ENCODE results near the gene NAA50. TPM values are rescaled to one million over a fixed set of nuclear protein-coding genes. Genes with fewer than 3 reads are reported as not detected.

The NAA50 gene
- total and polyA plus RNA-seq, 2 donors (not counting 3 experiments of a cell fraction or from before 2014, with no cell fraction given): 53.1 to 160 TPM

DNA sequence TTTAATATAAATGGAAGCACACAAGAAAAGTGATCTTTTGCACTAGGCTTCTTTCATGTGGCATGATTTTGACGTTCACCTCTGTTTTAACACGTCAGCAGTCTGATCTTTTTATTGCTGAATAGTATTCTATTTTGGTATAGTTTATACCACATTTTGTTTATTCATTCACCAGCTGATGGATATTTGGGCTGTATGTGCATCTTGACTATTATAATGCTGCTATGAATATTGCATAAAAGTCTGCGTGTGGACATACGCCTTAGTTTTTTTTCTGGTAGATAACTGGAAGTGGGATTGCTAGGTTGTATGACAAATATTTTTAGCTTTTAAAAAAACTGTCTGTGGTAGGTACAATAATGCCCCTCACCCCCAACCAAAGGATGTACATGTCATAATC, 14.4 kb downstream of the NAA50 start:
- Histone ChIP-seq H3K4me3 (replicated peaks in 1 of 3; ENCODE audit: insufficient read depth in 1 of 3, low read depth in 1 of 3, low read length in 3 of 3) (no peak overlapping the region), H3K4me2 (ENCODE audit: insufficient read depth, low read length) (no peak overlapping the region), H3K36me3 (ENCODE audit: control insufficient read depth in 2 of 2, extremely low read depth in 1 of 2, insufficient read depth in 2 of 2, low read length in 2 of 2) (peaks cover 0 to 2% of the 10 kb centered on the region in 2 experiments), H3K9ac (replicated peaks; ENCODE audit: extremely low read depth, insufficient read depth, low read length) (no peak overlapping the region), H3K4me1 (ENCODE audit: control insufficient read depth, extremely low read depth, insufficient read depth, low read length) (peaks cover 2% of the 10 kb centered on the region), H3K9me1 (replicated peaks; ENCODE audit: control insufficient read depth, extremely low read depth, insufficient read depth, low read length) (no peaks in the 10 kb centered on the region), H3K27me3 (ENCODE audit: control insufficient read depth in 2 of 2, insufficient read depth in 2 of 2, low read length in 2 of 2) (no peaks in the 10 kb centered on the region), H3K79me2 (ENCODE audit: control insufficient read depth, insufficient read depth, low read length) (peaks cover 98% of the 10 kb centered on the region), H2AFZ (ENCODE audit: low read depth, low read length) (no peak overlapping the region), H4K20me1 (replicated peaks; ENCODE audit: control insufficient read depth, extremely low read depth, insufficient read depth, low read length) (peaks cover 8% of the 10 kb centered on the region), H3K9me3 (replicated peaks; ENCODE audit: control insufficient read depth, insufficient read depth, low read length) (no peaks in the 10 kb centered on the region), H3K27ac (ENCODE audit: insufficient read depth, low read depth, low read length) (no peak overlapping the region)
- ChIA-PET POLR2A (no interaction called here), CTCF (no interaction called here)
- DNase-seq (ENCODE audit: low read depth, low spot score): no peak
- intact Hi-C loops (cut with micrococcal nuclease): loop anchor here (10.0 kb wide), 1 partner anchor 683 kb away; no protein-coding TSS in a partner anchor
- BruUV-seq (replicated peaks): no TSS peak
- FAIRE-seq: no peak
- TF ChIP-seq EZH2 (IDR thresholded peaks at IDR 0.05; ENCODE audit: borderline replicate concordance, low read depth, low read length, severe bottlenecking): no peak
- no peak for TF ChIP-seq POLR2A (IDR thresholded peaks at IDR 0.05; ENCODE audit: low read depth, low read length)
- no peak for TF ChIP-seq JUN (IDR thresholded peaks at IDR 0.05; ENCODE audit: borderline replicate concordance, insufficient read depth, insufficient read length, low read depth)
- no peak for TF ChIP-seq POLR2AphosphoS5 (IDR thresholded peaks at IDR 0.05; ENCODE audit: insufficient read depth, low read depth, low read length)
- TF ChIP-seq GATA2 (IDR thresholded peaks at IDR 0.05; ENCODE audit: insufficient read depth, insufficient read length, low read depth, low read length): no peak
- TF ChIP-seq, protein P1, sequence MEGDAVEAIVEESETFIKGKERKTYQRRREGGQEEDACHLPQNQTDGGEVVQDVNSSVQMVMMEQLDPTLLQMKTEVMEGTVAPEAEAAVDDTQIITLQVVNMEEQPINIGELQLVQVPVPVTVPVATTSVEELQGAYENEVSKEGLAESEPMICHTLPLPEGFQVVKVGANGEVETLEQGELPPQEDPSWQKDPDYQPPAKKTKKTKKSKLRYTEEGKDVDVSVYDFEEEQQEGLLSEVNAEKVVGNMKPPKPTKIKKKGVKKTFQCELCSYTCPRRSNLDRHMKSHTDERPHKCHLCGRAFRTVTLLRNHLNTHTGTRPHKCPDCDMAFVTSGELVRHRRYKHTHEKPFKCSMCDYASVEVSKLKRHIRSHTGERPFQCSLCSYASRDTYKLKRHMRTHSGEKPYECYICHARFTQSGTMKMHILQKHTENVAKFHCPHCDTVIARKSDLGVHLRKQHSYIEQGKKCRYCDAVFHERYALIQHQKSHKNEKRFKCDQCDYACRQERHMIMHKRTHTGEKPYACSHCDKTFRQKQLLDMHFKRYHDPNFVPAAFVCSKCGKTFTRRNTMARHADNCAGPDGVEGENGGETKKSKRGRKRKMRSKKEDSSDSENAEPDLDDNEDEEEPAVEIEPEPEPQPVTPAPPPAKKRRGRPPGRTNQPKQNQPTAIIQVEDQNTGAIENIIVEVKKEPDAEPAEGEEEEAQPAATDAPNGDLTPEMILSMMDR (IDR thresholded peaks at IDR 0.05; ENCODE audit: extremely low read depth in 1 of 2, insufficient read depth in 1 of 2, low read depth in 1 of 2, low read length in 2 of 2): no peak
- no peak for TF ChIP-seq MYC (IDR thresholded peaks at IDR 0.05; ENCODE audit: low read depth, low read length)
- TF ChIP-seq, protein P2, sequence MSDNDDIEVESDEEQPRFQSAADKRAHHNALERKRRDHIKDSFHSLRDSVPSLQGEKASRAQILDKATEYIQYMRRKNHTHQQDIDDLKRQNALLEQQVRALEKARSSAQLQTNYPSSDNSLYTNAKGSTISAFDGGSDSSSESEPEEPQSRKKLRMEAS (IDR thresholded peaks at IDR 0.05; ENCODE audit: insufficient read depth, insufficient read length): no peak
- no peak for TF ChIP-seq FOS (IDR thresholded peaks at IDR 0.05; ENCODE audit: borderline replicate concordance, insufficient read depth, low read length)
- dilution Hi-C loops (cut with MboI; ENCODE audit: extremely low pct_ligation_motif_present, low sequenced_read_pairs): no loop called here
